Loucy (cell line): ENCODE data around the gene DPYSL4.

Experiments
- EZH2phosphoT487 ChIP-seq: fragments of 200-600 bp; IDR thresholded peaks from 2 replicates; pipeline ENCODE4 v1.6.1; 2018; ENCODE audit warnings: antibody characterized with exemption, mild to moderate bottlenecking, moderate library complexity, borderline replicate concordance
- TF ChIP-seq, protein P1 (sequence below): fragments of 200-600 bp; sonication (generic); conservative IDR thresholded peaks from 2 replicates; pipeline ENCODE4 v1.5.1; 2014; ENCODE audit warnings: mild to moderate bottlenecking, antibody characterized with exemption, low read length

DNA sequence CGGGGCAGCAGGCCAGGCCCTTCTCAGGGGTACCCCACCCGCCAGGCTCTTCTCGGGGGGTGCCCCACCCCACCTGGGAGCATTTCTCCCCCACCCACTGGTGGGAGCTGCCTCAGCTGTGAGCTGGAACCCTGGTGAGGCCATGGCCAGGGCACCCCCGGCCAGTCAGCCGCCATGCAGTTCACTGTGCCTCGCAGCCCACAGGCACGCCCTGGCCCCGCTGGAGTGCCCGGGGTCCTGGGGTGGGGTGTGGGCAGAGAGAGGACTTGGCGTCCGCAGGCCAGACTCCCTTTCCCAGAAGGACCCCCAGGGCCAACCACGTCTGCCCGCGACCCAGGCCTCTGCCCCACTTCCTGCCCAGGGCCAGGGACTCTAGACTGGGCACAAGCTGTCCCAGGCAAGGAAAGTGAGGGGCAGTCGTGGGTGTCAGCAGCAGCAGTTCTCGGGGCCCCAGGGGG, 13.1 kb downstream of the DPYSL4 start:
- TF ChIP-seq, protein P1, sequence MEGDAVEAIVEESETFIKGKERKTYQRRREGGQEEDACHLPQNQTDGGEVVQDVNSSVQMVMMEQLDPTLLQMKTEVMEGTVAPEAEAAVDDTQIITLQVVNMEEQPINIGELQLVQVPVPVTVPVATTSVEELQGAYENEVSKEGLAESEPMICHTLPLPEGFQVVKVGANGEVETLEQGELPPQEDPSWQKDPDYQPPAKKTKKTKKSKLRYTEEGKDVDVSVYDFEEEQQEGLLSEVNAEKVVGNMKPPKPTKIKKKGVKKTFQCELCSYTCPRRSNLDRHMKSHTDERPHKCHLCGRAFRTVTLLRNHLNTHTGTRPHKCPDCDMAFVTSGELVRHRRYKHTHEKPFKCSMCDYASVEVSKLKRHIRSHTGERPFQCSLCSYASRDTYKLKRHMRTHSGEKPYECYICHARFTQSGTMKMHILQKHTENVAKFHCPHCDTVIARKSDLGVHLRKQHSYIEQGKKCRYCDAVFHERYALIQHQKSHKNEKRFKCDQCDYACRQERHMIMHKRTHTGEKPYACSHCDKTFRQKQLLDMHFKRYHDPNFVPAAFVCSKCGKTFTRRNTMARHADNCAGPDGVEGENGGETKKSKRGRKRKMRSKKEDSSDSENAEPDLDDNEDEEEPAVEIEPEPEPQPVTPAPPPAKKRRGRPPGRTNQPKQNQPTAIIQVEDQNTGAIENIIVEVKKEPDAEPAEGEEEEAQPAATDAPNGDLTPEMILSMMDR, result no peak
- no peak for TF ChIP-seq EZH2phosphoT487
